K562 (cell line): Measurements from ENCODE around the gene BRD4. TPM values are rescaled to one million over a fixed set of nuclear protein-coding genes. Genes with fewer than 3 reads are reported as not detected.

Experiments
- ATAC-seq: fragments of 200-7000 bp; cut with Tn5 transposase; 3 replicates; pipeline ENCODE4 v1.9.1; 2020; ENCODE audit warnings: moderate library complexity
- BruUV-seq: library from RNA; stranded (reverse); fragments of 400-500 nt; replicated peaks from 2 replicates; lab custom pipeline; 2021; lab: Mats Ljungman, UMichigan
- CTCF ChIA-PET: fragments of 300-600 bp; formaldehyde crosslinking; extraction: SDS; loops from one replicate; lab custom pipeline; 2021; ENCODE audit warnings: low intra/inter-chr PET ratio; lab: Yijun Ruan, JAX
- POLR2A ChIA-PET: fragments of 300-600, 350-650 bp; sonication (Branson Sonifier 250); formaldehyde crosslinking; extraction: SDS; loops from one replicate; lab custom pipeline; 2021; ENCODE audit warnings: antibody characterized with exemption, inconsistent platforms; lab: Yijun Ruan, JAX
- DNase-seq, 4 experiments: peaks; one replicate each; pipeline versions ENCODE4 v3.0.0 to v3.0.0-alpha.2; 2011 to 2018; ENCODE audit warnings: low spot score in 3 of 4, mixed read lengths in 3 of 4; ENCODE audit errors: extremely low read depth in 1 of 4
- FAIRE-seq: peaks from 2 replicates; lab custom pipeline; 2011; peaks lifted over from hg19 to GRCh38; lab: Jason Lieb, UNC
- H2AFZ ChIP-seq: 2 replicates; pipeline ENCODE4 v1.6.0; 2011; ENCODE audit warnings: low read depth, low read length, control low read depth, inconsistent platforms
- H3K27ac ChIP-seq: fragments of 200-600 bp; 3 replicates; pipeline ENCODE4 v1.8.0; 2011; ENCODE audit warnings: low read depth, mild to moderate bottlenecking, control low read depth, inconsistent platforms, low read length, moderate library complexity, mixed read lengths; ENCODE audit errors: extremely low read depth
- H3K27me3 ChIP-seq, 2 experiments: fragments of 300-600 bp in 1 of 2; 2 replicates in 1 of 2; 3 replicates in 1 of 2; pipeline versions ENCODE4 v1.6.0 to v1.8.0; 2011; ENCODE audit warnings: inconsistent platforms in 2 of 2, low read length in 2 of 2, mild to moderate bottlenecking in 1 of 2, mixed read lengths in 1 of 2, moderate library complexity in 1 of 2; ENCODE audit not compliant: control insufficient read depth in 2 of 2, insufficient read depth in 2 of 2
- H3K36me3 ChIP-seq: fragments of 300-600 bp; 3 replicates; pipeline ENCODE4 v1.8.0; 2011; ENCODE audit warnings: mild to moderate bottlenecking, low read length, inconsistent platforms; ENCODE audit not compliant: control insufficient read depth, insufficient read depth
- H3K4me1 ChIP-seq, 2 experiments: fragments of 200-600 bp in 1 of 2; replicated peaks in 1 of 2; 2 replicates in 1 of 2; 3 replicates in 1 of 2; pipeline versions ENCODE4 v1.5.1 to v1.8.0; 2011; ENCODE audit warnings: inconsistent platforms in 2 of 2, low read length in 2 of 2, mild to moderate bottlenecking in 1 of 2, mixed read lengths in 1 of 2, moderate library complexity in 1 of 2; ENCODE audit not compliant: control insufficient read depth in 2 of 2, insufficient read depth in 2 of 2
- H3K4me2 ChIP-seq: 2 replicates; pipeline ENCODE4 v1.6.1; 2011; ENCODE audit warnings: low read length, control low read depth, inconsistent platforms, mixed read lengths; ENCODE audit not compliant: insufficient read depth
- H3K4me3 ChIP-seq: fragments of 200-600 bp; sonication (generic), shearing (Covaris generic); 2 replicates; pipeline ENCODE4 v1.5.1; 2016; ENCODE audit warnings: control low read depth, inconsistent platforms
- H3K79me2 ChIP-seq: fragments of 200-600 bp; 3 replicates; pipeline ENCODE4 v1.8.0; 2011; ENCODE audit warnings: low read length, inconsistent platforms; ENCODE audit not compliant: control insufficient read depth, insufficient read depth
- H3K9ac ChIP-seq, 2 experiments: 2 replicates each; pipeline versions ENCODE4 v1.6.0 to v1.6.1; 2011; ENCODE audit warnings: low read depth in 2 of 2, low read length in 2 of 2, control low read depth in 1 of 2, inconsistent platforms in 1 of 2, mild to moderate bottlenecking in 1 of 2, mixed read lengths in 1 of 2; ENCODE audit not compliant: insufficient read depth in 1 of 2
- H3K9me1 ChIP-seq: one replicate; pipeline ENCODE4 v1.6.0; 2011; ENCODE audit warnings: inconsistent platforms, mild to moderate bottlenecking, low read length, moderate library complexity; ENCODE audit not compliant: control insufficient read depth, insufficient read depth
- H3K9me3 ChIP-seq: replicated peaks from 2 replicates; pipeline ENCODE4 v1.5.1; 2011; ENCODE audit warnings: low read depth, low read length, inconsistent platforms; ENCODE audit not compliant: control insufficient read depth, insufficient read depth
- H4K20me1 ChIP-seq: replicated peaks from 2 replicates; pipeline ENCODE4 v1.6.1; 2011; ENCODE audit warnings: low read length, inconsistent platforms, mixed read lengths; ENCODE audit not compliant: control insufficient read depth, insufficient read depth
- POLR2G ChIP-seq: fragments of 200-400 bp; formaldehyde crosslinking; IDR thresholded peaks from 2 replicates; pipeline ENCODE4 v1.6.1; 2017; ENCODE audit warnings: low read depth, mild to moderate bottlenecking, antibody characterized with exemption, low read length, moderate library complexity
- THRA ChIP-seq: fragments of 450-650 bp; IDR thresholded peaks from 2 replicates; pipeline ENCODE4 v1.6.1; 2017; ENCODE audit warnings: mild to moderate bottlenecking, moderate library complexity
- WGBS: fragments of 100-300 bp; shearing (Covaris generic); methylation state at CpG from one replicate; pipeline ENCODE4 v1.1.6; 2016; ENCODE audit warnings: low coverage, mixed read lengths; ENCODE audit not compliant: insufficient coverage; ENCODE audit errors: missing lambda C conversion rate; 5-methylcytosine and 5-hydroxymethylcytosine counted together
- in situ Hi-C: fragments of 300-500 bp; cut with MboI; formaldehyde crosslinking; loops from 4 replicates; pipeline ENCODE4 v1.15.0; 2018; ENCODE audit warnings: inconsistent platforms, mixed read lengths
- intact Hi-C: fragments of 100-400 bp; cut with micrococcal nuclease; formaldehyde crosslinking; loops from 2 replicates; pipeline ENCODE4 v1.14.2; 2022
- polyA plus RNA-seq, 8 experiments: library from polyadenylated mRNA; depleted of rRNA in 4 of 8; stranded (reverse) in 5 of 8; unstranded in 3 of 8; fragments of >200 nt; fragmentation: Nextera tagmentation in 2 of 8; fragmentation: Illumina TruSeq in 1 of 8; extraction: Ambion mirVana in 2 of 8; extraction: Trizol in 1 of 8; gene quantifications; 2 replicates each; pipeline versions ENCODE4 v1.2.1 to v1.2.3, GENCODE V29; 2011 to 2014; ENCODE audit warnings: inconsistent platforms in 1 of 8, missing spikeins in 1 of 8
- total RNA-seq, 7 experiments: library from RNA; depleted of rRNA in 6 of 7; stranded (reverse); fragments of >200 nt in 6 of 7; fragmentation: Illumina TruSeq in 2 of 7; extraction: Trizol in 2 of 7; gene quantifications; 2 replicates each; pipeline versions ENCODE4 v1.2.1 to v1.2.3, GENCODE V29; 2011 to 2021; ENCODE audit warnings: low replicate concordance in 1 of 7

Gene BRD4
- total and polyA plus RNA-seq, 9 of the 15 experiments (the other 6 are each of a cell fraction or from before 2014, with no cell fraction given): 1.8 to 105 (median 15.6) TPM

- TF ChIP-seq POLR2G (peak; percentile 48; the same call in 1 of the 2 replicates), THRA (no peak)
- no TSS peak for BruUV-seq
- H3K4me1 ChIP-seq: no peaks in the 10 kb centered on the region
- no peak for FAIRE-seq
- H3K9ac ChIP-seq: no peak overlapping the region
- peaks cover 7% of the 10 kb centered on the region; the same call in 1 of the 3 replicates for H3K79me2 ChIP-seq
- no peaks in the 10 kb centered on the region for H3K27me3 ChIP-seq
- WGBS: 83% methylated on average over 3 of the region's 5 CpGs
- no peaks in the 10 kb centered on the region for H3K9me3 ChIP-seq
- peaks cover 5% of the 10 kb centered on the region for H3K9me1 ChIP-seq
- no peak for ATAC-seq
- H3K27ac ChIP-seq: no peak overlapping the region
- CTCF ChIA-PET: no interaction called here
- intact Hi-C loops (no loop called here), in situ Hi-C loops (no loop called here)
- H3K4me3 ChIP-seq: no peak overlapping the region
- POLR2A ChIA-PET: no interaction called here
- no peak overlapping the region for H3K4me2 ChIP-seq
- peaks cover 93% of the 10 kb centered on the region; the same call in 2 of the 3 replicates for H3K36me3 ChIP-seq
- no peak for DNase-seq
- peaks cover 16% of the 10 kb centered on the region for H4K20me1 ChIP-seq
- no peak overlapping the region for H2AFZ ChIP-seq
These were observed 86.2 kb downstream of the BRD4 start for GRCh38 chr19:15246198-15246481.
